Measurements from ENCODE around the gene FRS3.

Gene FRS3

DNA sequence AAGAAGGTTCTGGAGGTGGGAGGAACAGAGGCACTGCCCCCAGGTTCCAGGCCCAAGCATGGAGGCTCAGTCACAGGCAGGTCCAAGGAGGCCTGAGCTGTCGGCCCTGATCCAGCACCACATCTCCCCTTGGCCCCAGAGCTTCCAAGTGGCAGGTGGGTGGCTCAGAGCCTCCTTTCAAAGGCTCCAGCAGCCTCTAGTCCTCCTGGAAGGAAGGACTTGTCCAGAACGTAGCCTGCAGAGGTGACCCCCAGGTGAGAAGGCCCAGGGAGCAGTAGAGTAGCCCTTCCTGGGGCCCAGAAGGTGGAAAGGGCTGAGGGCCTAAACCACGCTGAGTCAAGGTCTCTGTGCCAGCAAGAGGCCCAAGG lies 52.0 kb downstream of the FRS3 start:
- DNase-seq: no peak

DNA sequence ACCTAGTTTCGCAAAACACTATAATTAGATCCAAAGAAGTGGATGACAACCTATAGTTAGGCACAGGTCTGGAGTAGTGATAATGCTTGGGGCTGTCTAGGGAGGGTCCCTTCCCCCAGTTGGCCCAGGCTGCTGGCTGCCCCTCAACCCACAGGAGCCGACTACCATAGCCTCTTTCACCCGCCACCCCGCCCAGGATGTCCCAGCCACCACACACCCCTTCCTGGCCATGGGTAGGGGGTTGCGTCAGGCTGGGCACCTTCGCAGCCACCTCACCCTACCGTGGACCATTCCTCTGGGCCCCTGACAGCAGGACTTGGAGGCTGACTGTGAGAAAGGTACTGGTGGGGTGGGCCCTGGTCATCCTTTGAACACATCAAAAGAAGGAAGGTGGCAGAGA lies 52.8 kb downstream of the FRS3 start:
- DNase-seq: no peak

DNA sequence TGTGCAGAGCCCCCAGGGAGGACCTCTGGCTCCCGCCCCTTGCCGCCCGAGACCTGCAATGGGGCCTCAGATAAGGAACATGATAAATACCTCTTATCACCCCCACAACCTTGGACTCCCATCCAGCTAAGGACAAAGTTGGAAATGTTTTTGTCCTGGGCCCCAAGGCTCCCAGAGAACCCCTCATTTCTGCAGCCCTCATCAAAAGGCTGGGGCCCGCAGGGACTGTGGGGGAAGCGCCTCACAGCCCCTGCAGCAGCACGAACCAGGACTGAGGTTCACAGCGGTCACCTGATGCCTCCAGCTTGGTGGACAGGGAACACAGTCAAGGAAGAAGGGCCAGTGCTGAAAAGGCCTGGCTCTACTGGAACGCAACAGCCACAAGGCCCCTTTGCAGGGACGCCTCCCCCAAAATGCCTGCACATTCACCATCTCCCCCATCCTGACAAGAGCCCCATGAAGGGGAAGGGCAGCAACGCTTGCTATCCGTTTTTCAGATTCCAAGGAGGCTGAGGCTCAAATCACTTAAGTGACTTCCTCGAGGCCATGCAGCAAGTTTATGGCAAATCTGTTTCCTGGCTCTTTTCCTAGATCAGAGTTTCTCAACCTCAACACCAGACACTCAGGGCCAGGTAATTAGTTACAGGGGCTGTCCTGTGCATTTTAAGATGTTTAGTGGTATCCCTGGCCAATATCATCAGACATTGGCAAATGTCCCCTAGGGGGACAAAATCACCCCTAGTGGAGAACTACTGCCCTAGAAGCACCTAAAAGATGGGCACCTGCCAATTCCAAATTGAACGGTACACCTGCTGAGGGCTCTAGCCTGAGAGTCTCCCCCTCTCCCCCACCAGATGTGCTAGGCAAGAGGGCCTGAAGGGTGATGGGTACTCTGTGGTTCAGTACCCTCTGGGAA lies 54.9 kb downstream of the FRS3 start:
- no peak for DNase-seq

DNA sequence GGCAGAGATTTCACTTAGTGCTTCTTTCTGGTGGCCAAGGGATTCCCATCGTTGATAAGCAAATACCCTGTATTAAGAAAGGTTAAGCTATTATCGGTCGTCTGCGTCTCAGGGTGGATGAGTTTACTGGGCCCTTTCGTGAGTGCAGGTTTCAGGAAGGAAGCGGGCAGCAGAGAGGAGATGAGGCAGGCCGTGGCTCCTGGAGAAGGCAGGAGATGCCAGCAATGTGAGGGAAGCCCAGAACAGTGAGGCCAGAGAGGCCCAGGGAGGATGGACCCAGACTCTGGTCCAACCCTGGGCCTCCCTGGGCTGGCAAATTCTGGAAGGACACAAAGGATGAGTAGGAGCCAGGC lies 55.5 kb downstream of the FRS3 start:
- no peak for DNase-seq

DNA sequence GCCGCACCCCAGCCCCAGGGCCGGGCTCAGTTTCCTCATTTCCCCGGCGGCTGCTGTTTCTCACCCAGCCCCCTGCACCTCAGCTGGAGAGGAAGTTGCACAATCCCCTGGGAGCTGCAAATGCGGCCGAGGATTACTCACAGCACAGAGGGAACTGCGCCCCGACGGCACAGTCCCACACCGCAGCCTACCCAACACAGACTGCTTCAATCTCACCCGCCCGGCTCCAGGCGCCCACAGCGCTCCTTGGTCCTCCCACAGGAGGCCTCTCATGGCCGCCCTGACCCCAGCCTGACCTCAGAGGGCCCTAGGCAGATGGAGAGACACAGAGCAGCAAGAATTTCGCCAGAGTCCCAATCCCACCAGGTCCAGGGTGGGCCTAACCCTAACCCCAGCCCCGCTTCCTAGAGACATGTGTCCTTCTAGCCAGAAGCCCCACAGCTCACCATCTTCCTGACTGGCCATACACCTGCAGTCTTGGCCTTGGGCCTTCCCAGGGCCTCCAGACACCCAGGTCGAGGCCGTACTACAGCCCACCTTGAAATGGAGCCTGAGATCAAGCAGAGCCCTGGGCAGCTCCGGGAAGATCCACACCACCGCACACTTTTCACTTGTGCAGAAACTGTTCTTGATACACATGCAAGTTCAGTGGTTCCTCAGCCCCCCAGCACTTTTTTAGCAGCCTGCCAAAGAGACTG lies 56.0 kb downstream of the FRS3 start:
- DNase-seq: peak; percentile 58 to 82

DNA sequence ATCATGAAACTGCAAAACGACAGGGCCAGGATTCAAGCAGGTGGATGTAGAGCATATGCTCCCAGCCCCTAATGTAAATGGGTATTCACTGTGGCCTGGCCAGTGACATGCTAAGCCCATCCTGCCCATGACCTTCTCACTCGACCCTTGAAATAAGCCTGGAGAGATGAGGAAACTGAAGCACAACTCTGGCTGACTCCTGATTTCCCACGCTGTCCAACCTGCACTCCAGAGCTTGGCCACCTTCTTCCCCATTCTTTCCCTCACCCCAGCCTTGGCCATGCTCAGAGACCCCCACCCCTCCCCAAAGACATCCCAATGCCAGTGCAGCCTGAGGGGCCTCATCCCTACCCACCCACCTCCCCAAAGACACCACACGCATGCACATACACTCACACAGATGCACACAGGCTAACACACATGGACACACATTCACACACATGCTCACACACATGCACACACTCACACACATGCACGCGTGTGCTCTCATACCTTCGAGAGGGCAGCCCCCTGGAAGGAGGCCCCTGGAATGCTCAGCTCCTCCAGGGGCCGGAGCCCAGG lies 56.7 kb downstream of the FRS3 start:
- DNase-seq: no peak

DNA sequence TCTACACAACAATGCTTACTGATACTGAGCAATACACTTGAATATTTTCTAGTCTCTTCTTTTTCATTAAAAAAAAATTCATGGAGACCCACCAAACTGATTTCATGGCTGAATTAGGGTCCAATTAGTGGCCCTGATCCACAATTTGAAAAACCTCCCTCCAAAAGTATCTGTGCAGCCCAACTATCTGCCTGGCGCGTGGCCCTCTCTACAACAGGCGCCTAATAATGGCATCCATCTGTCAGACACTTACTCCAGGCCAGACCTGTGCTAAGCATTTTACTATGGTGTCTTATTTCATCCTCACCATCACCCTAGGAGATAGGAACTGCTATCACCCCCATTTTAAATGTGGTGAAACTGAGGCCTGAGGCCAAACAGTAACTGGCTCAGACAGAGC lies 58.3 kb downstream of the FRS3 start:
- no peak for DNase-seq

DNA sequence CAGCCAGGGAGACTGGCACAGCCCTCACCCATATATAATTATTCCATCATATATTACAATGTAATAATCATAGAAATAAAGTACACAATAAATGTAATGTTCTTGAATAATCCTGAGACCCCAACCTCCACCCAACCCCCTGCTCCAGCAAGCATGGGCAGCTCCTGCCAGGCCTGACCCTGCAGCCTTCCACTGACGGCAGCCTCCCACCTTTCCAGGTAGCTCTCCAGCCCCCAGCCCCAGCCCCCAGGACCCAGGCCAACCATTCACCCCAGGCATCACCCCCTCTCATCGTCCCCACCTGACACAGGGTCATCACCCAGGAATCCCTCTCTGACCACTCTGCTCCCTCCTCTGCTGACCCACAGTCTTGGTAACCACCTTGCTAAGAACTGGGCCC lies 58.9 kb downstream of the FRS3 start:
- DNase-seq: no peak

DNA sequence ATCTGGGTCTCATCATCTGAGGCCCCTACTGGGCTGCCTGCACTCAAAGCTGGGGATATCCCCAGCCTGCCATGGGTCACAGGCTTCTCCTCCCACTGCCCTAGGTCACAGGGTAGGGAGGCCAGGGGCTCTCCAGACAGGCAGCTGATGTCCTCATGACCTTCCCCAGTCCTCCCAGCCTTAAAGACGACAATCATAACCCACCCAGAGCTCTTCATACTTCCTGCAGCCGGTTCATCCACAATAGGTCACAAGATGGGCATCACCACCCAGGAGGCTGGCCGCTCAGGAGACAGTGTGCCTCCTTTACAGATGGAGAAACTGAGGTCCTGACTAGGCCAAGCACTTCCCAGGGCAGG lies 59.5 kb downstream of the FRS3 start:
- no peak for DNase-seq

All from bone marrow (tissue), 2 donors.